HepG2 (cell line): ENCODE data around the gene THRB. TPM values are rescaled to one million over a fixed set of nuclear protein-coding genes. Genes with fewer than 3 reads are reported as not detected.
A peak's percentile ranks its signal among the peaks of the same experiment; 100 is the strongest.

ENCODE experiments used
- ELF4 ChIP-seq: sonication (generic); formaldehyde crosslinking; IDR thresholded peaks from 2 replicates; pipeline ENCODE4 v1.5.0; 2020; ENCODE audit warnings: missing genetic modification reagents, mild to moderate bottlenecking, moderate library complexity, borderline replicate concordance
- EP300 ChIP-seq, 3 experiments: sonication (generic) in 1 of 3; formaldehyde crosslinking in 1 of 3; IDR thresholded peaks; 2 replicates each; pipeline versions ENCODE4 v1.5.1 to v1.6.1; 2011 to 2020; ENCODE audit warnings: low read depth in 2 of 3, low read length in 2 of 3, borderline replicate concordance in 1 of 3, improper control_type of control experiment in 1 of 3, mild to moderate bottlenecking in 1 of 3, missing genetic modification reagents in 1 of 3, moderate library complexity in 1 of 3
- GATAD1 ChIP-seq: IDR thresholded peaks from 2 replicates; pipeline ENCODE4 v1.6.1; 2016; ENCODE audit warnings: missing genetic modification reagents, missing compliant biosample characterization
- MEIS2 ChIP-seq: sonication (generic); formaldehyde crosslinking; IDR thresholded peaks from 2 replicates; pipeline ENCODE4 v1.9.0; 2021; ENCODE audit warnings: mild to moderate bottlenecking, missing genetic modification reagents
- MTF2 ChIP-seq: sonication (generic); formaldehyde crosslinking; IDR thresholded peaks from 2 replicates; pipeline ENCODE4 v1.5.0; 2020; ENCODE audit warnings: missing genetic modification reagents, borderline replicate concordance
- MYNN ChIP-seq: sonication (generic); formaldehyde crosslinking; IDR thresholded peaks from 2 replicates; pipeline ENCODE4 v1.4.0; 2020; ENCODE audit warnings: mild to moderate bottlenecking, low read depth, missing genetic modification reagents
- MYPOP ChIP-seq: sonication (generic); formaldehyde crosslinking; IDR thresholded peaks from 2 replicates; pipeline ENCODE4 v1.8.1; 2023; ENCODE audit warnings: mild to moderate bottlenecking, moderate library complexity, missing genetic modification reagents
- NFIC ChIP-seq: IDR thresholded peaks from 2 replicates; pipeline ENCODE4 v1.6.1; 2012; ENCODE audit warnings: mild to moderate bottlenecking, low read length, inconsistent platforms
- NFKBIZ ChIP-seq: IDR thresholded peaks from 2 replicates; pipeline ENCODE4 v1.6.1; 2018; ENCODE audit warnings: missing genetic modification reagents, missing compliant biosample characterization
- ONECUT2 ChIP-seq: sonication (generic); formaldehyde crosslinking; IDR thresholded peaks from 2 replicates; pipeline ENCODE4 v1.4.0; 2020; ENCODE audit warnings: missing genetic modification reagents
- RNF2 ChIP-seq: fragments of 450-650 bp; conservative IDR thresholded peaks from 2 replicates; pipeline ENCODE4 v1.6.1; 2016; ENCODE audit warnings: low read depth
- SP140L ChIP-seq: sonication (generic); formaldehyde crosslinking; IDR thresholded peaks from 2 replicates; pipeline ENCODE4 v1.4.0; 2020; ENCODE audit warnings: missing genetic modification reagents, borderline replicate concordance
- SRSF9 ChIP-seq: fragments of 200-400 bp; formaldehyde crosslinking; IDR thresholded peaks from 2 replicates; pipeline ENCODE4 v1.6.1; 2018; ENCODE audit warnings: borderline replicate concordance, mild to moderate bottlenecking, low read depth, low read length; ENCODE audit not compliant: insufficient read depth, poor library complexity, severe bottlenecking
- TMF1 ChIP-seq: sonication (generic); formaldehyde crosslinking; IDR thresholded peaks from 2 replicates; pipeline ENCODE4 v1.8.1; 2022; ENCODE audit warnings: low read depth, missing genetic modification reagents
- ZBTB1 ChIP-seq: sonication (generic); formaldehyde crosslinking; IDR thresholded peaks from 2 replicates; pipeline ENCODE4 v1.4.0; 2020; ENCODE audit warnings: missing genetic modification reagents, borderline replicate concordance
- ZFP90 ChIP-seq: sonication (generic); formaldehyde crosslinking; IDR thresholded peaks from 2 replicates; pipeline ENCODE4 v1.8.0; 2022; ENCODE audit warnings: missing genetic modification reagents, mild to moderate bottlenecking, inconsistent platforms, borderline replicate concordance
- ZNF460 ChIP-seq: sonication (generic); formaldehyde crosslinking; IDR thresholded peaks from 2 replicates; pipeline ENCODE4 v1.5.1; 2020; ENCODE audit warnings: missing genetic modification reagents, mild to moderate bottlenecking, borderline replicate concordance
- ZNF550 ChIP-seq: sonication (generic); formaldehyde crosslinking; IDR thresholded peaks from 2 replicates; pipeline ENCODE4 v1.4.0; 2020; ENCODE audit warnings: mild to moderate bottlenecking, missing genetic modification reagents, borderline replicate concordance
- ZNF768 ChIP-seq: sonication (generic); formaldehyde crosslinking; IDR thresholded peaks from 2 replicates; pipeline ENCODE4 v1.4.0; 2020; ENCODE audit warnings: missing genetic modification reagents
- ZNF770 ChIP-seq: sonication (generic); formaldehyde crosslinking; IDR thresholded peaks from 2 replicates; pipeline ENCODE4 v1.5.0; 2020; ENCODE audit warnings: mild to moderate bottlenecking, missing genetic modification reagents
- ZNF788 ChIP-seq: sonication (generic); formaldehyde crosslinking; IDR thresholded peaks from 2 replicates; pipeline ENCODE4 v1.5.0; 2020; ENCODE audit warnings: mild to moderate bottlenecking, missing genetic modification reagents, borderline replicate concordance
- polyA plus RNA-seq, 8 experiments: library from polyadenylated mRNA; depleted of rRNA in 3 of 8; stranded (reverse) in 7 of 8; unstranded in 1 of 8; fragments of >200 nt; fragmentation: Illumina TruSeq in 4 of 8; extraction: Trizol in 4 of 8; gene quantifications; 2 replicates each; pipeline versions ENCODE4 v1.2.1 to v1.2.3, GENCODE V29; 2011 to 2016; ENCODE audit warnings: low read depth in 4 of 8, missing spikeins in 1 of 8, mixed read lengths in 1 of 8; ENCODE audit not compliant: insufficient read depth in 1 of 8
- total RNA-seq, 5 experiments: library from RNA; depleted of rRNA; stranded (reverse); fragments of >200 nt; fragmentation: Illumina TruSeq; extraction: Trizol; gene quantifications; 2 replicates each; pipeline ENCODE4 v1.2.3, GENCODE V29; 2016; ENCODE audit warnings: low read depth in 1 of 5
- TF ChIP-seq, protein P1 (sequence below): sonication (generic); formaldehyde crosslinking; IDR thresholded peaks from 2 replicates; pipeline ENCODE4 v1.4.0; 2020; ENCODE audit warnings: missing genetic modification reagents
- TF ChIP-seq, protein P2 (sequence below): sonication (generic); formaldehyde crosslinking; IDR thresholded peaks from 2 replicates; pipeline ENCODE4 v1.5.1; 2020; ENCODE audit warnings: missing genetic modification reagents, mild to moderate bottlenecking, borderline replicate concordance

THRB gene
- total and polyA plus RNA-seq, 2 of the 13 experiments (the other 11 are each of a cell fraction or from before 2014, with no cell fraction given) = 4.7 to 22.7 TPM

- TF ChIP-seq ELF4 (CRISPR knock-in tag) = no peak
- TF ChIP-seq ZNF460 (CRISPR knock-in tag) = peak; percentile 14; the same call in 1 of the 2 replicates
- TF ChIP-seq MYPOP (CRISPR knock-in tag) = no peak
- no peak for TF ChIP-seq ZNF768 (CRISPR knock-in tag)
- TF ChIP-seq ZBTB1 (CRISPR knock-in tag) = no peak
- TF ChIP-seq, protein P1, sequence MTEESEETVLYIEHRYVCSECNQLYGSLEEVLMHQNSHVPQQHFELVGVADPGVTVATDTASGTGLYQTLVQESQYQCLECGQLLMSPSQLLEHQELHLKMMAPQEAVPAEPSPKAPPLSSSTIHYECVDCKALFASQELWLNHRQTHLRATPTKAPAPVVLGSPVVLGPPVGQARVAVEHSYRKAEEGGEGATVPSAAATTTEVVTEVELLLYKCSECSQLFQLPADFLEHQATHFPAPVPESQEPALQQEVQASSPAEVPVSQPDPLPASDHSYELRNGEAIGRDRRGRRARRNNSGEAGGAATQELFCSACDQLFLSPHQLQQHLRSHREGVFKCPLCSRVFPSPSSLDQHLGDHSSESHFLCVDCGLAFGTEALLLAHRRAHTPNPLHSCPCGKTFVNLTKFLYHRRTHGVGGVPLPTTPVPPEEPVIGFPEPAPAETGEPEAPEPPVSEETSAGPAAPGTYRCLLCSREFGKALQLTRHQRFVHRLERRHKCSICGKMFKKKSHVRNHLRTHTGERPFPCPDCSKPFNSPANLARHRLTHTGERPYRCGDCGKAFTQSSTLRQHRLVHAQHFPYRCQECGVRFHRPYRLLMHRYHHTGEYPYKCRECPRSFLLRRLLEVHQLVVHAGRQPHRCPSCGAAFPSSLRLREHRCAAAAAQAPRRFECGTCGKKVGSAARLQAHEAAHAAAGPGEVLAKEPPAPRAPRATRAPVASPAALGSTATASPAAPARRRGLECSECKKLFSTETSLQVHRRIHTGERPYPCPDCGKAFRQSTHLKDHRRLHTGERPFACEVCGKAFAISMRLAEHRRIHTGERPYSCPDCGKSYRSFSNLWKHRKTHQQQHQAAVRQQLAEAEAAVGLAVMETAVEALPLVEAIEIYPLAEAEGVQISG = 0 out of 2 replicates have a peak, but pooled peaks have one; percentile 34
- no peak for TF ChIP-seq RNF2
- no peak for TF ChIP-seq ONECUT2 (CRISPR knock-in tag)
- TF ChIP-seq GATAD1 (CRISPR knock-in tag) = no peak
- no peak for TF ChIP-seq NFKBIZ
- TF ChIP-seq MTF2 = no peak
- no peak for TF ChIP-seq MYNN (CRISPR knock-in tag)
- no peak for TF ChIP-seq TMF1 (CRISPR knock-in tag)
- TF ChIP-seq EP300 (IDR thresholded peaks at IDR 0.05; ENCODE audit: low read depth in 2 of 2, low read length in 2 of 2) = peak in 1 of 2 experiments; percentile 56; a peak in 1 of 4 replicates
- TF ChIP-seq EP300 (CRISPR knock-in tag; IDR thresholded peaks at IDR 0.05; ENCODE audit: borderline replicate concordance) = no peak
- TF ChIP-seq MEIS2 (CRISPR knock-in tag) = no peak
- TF ChIP-seq, protein P2, sequence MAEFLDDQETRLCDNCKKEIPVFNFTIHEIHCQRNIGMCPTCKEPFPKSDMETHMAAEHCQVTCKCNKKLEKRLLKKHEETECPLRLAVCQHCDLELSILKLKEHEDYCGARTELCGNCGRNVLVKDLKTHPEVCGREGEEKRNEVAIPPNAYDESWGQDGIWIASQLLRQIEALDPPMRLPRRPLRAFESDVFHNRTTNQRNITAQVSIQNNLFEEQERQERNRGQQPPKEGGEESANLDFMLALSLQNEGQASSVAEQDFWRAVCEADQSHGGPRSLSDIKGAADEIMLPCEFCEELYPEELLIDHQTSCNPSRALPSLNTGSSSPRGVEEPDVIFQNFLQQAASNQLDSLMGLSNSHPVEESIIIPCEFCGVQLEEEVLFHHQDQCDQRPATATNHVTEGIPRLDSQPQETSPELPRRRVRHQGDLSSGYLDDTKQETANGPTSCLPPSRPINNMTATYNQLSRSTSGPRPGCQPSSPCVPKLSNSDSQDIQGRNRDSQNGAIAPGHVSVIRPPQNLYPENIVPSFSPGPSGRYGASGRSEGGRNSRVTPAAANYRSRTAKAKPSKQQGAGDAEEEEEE = no peak
- no peak for TF ChIP-seq ZFP90
- no peak for TF ChIP-seq ZNF550 (CRISPR knock-in tag)
- TF ChIP-seq SRSF9 = no peak
- TF ChIP-seq ZNF788 = peak; percentile 68; the same call in 1 of the 2 replicates
- TF ChIP-seq ZNF770 = no peak
- TF ChIP-seq NFIC = 0 out of 2 replicates have a peak, but pooled peaks have one; percentile 52
- no peak for TF ChIP-seq SP140L (CRISPR knock-in tag)
Observed at GRCh38 chr3:24522146-24522579, 27.5 kb upstream of the THRB start (continued).
